Stimulated activated CD4-positive, alpha-beta T cell treated with anti-CD3 and anti-CD28 coated beads, Interleukin-12 subunit alpha, Interleukin-12 subunit beta, amount 100 ng/mL, for 24 hours (primary cell): Measurements from ENCODE around the gene FKBP8.

Source experiments
- DNase-seq, 2 experiments: peaks; one replicate each; pipeline ENCODE4 v3.0.0-alpha.2; 2020; ENCODE audit warnings: low read depth in 2 of 2

FKBP8 gene

DNA sequence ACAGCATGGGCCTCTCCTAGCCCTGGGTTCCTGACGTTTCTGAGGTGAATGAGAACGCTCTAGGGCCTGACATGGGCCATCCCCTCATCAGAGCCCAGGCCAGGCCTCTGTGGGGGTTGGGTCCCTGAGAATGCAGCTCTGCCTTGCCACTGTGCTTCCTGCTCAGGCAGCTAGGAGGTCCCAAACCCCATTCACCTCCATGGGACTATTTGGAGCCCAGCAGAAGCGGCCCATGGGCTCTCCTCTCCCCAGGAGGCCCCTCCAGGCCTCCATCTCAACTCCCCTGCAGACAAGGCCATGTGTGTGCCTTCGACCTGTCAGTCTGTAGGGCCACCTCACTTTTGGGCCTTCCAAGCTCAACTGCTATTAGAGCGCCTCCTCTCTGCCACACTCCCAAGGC lies 58.4 kb downstream of the FKBP8 start:
- no peak for DNase-seq

DNA sequence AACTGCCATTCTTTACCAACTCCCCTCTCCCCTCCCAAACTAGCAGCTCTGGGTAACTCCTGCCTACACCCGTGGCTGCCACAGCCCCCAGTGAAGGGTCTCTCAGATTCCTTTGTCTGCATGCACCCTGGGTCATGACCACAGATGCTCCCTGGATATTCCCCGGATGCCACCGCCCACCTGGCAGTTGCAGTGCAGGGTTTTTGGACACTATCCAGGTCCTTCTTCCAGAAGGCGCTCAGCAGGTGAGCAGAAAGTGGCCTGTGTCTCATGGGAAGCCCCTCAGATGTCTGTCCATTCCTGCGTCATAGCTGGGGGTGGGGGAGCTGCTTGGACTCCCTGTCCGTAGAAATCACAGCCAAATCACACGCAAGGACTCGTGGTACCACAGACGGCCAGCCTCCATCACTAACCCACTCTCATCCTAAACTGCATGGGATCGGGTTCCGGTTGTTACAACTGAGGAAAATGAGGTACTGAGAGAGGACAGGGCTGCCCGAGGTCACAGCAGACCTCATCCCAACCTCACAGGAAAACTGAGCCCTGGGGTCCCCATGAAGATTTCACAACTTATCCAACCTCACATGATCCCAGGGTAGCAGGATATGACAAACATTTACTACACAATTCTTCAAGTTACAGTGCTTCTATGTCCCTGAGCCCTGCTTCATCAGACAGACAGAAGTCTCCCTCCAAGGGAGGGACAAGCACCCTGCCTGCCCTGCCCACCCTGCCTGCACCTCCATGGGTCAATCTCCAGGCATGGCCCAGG lies 60.1 kb downstream of the FKBP8 start:
- no peak for DNase-seq
